Esophagus mucosa (tissue), 1 donor: ENCODE measurements around the gene ANKS1B. TPM values are rescaled to one million over a fixed set of nuclear protein-coding genes. Genes with fewer than 3 reads are reported as not detected.

ENCODE experiments used
- ATAC-seq: fragments of 200-7000 bp; cut with Tn5 transposase; one replicate; pipeline ENCODE4 v1.9.1; 2020
- total RNA-seq: library from RNA; stranded (reverse); gene quantifications from one replicate; pipeline ENCODE4 v1.2.4, GENCODE V29; 2023
- donor health status: DM: yes; HTN: yes; CAD: no.

Gene ANKS1B
- total RNA-seq, 1 donor from 2014 or later = 2.8 TPM

DNA sequence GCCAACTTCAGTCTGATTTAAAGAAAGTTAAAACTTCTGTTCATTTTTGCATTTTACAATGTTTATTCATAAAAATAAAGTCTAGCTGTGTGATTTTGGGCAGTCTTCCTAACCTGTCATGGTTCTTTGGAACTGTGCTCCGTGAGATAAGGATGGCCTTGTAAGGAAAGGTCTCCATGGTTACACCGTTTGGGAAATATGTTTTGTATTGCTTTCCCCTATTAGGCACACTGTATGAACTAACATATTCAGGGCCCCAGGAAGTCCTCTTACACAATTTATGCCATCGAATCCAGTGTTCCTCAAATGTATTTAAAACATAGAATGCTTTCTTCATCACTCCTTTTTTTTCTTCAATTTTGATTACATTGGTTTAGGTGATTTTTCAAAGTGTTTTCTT lies 1285.2 kb downstream of the ANKS1B start:
- no peak for ATAC-seq

DNA sequence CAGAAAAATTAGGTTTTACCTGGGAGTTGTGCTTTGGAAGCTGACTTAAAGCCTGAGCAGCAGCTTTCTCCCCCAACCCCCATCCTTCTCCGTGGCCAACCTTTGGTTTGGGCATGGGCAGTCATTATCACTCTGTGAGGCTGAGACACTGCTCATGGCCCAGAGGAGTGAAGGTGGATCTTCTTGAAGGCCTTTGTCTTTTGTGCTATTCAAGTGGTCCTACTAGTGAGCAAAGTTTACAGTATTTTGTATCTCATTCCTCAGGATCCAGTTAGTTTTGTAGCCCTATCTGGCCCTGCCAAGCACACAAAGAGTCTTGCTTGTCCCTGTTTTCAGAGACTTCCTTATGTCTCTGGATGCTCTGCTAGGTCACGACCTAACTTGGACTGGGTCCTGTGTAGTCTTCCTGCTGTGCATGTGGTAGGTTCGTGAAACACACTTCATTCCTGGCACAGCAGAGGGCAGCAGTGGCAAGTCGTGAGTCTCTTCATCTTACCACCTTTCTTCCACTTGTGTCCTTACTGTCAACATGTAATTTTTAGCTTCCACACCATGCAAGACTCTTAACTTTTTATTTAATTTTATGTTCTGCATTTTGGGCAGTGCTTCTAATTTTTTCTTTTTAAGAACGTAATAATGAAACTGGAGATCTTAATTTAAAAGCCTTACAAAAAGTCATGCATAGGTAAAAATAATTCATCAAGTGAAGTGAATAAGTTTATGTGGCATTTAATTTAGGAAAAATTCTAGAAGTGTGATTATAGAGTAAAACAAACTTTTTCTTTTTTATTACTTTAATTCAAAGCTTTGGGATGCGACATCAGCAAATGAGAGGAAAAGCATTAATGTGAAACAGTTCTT lies 1285.9 kb downstream of the ANKS1B start:
- peak; percentile 80 for ATAC-seq

DNA sequence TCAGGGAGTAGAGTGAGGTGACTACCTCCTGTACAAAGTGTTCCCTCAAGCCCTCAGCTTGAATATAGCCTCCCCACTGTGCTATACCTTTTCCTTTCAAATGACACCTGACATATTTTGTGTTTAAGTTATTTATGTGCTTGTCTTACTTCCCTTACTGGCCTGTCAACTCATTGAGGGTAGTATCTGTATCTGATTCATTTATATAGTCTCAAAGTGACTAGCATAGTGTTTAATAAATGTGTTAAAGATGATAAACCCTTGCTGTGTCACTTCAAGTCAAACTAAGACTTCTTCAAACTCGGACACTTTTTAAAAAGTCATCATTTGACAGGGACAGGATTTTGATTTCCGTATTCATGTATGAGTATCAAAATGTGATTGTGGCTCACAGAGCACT lies 1287.5 kb downstream of the ANKS1B start:
- ATAC-seq = no peak

DNA sequence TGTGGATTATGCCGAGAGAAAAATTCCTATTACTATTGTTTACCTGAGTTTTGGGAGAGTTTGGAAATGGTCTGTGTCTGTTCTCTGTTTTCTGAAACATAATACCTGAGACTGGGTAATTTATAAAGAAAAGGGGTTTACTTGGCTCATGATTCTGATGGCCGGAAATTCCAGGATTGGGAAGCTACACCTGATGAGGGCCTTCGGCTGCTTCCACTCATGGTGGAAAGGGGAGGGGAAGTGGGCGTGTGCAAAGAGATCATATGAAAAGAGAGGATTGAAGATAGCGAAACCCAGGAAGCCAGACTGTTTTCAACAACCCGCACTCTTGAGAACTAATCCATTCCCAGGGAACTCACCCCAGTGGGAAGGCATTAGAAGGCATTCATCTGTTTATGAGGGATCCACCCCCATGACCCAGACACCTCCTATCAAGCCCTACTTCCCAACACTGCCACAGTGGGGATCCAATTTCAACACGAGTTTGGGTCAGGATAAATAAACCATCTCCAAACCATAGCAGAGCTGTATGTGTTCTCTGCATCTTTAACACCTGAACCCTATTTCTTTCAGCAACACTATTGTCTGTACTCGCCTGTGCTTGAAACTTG lies 1288.6 kb downstream of the ANKS1B start:
- no peak for ATAC-seq

DNA sequence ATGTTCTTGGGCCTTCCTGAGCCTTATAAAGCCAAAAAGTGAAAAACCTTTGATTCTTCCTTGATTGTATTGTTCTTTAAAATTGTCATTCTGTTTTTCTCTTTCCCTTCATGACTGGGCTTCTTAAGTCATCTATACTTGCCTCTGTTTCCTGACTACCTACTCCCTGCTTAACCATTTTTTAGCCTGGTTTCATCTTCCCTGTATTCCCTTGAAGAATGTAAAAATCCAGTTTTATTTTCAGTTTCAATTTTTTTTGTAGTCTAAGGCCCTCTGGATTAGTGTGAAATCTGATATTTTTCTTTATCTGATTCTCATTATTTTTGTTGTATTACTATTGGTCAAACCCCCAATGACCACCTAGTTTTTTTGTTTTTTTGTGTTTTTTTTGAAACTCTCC lies 1293.4 kb downstream of the ANKS1B start:
- no peak for ATAC-seq

DNA sequence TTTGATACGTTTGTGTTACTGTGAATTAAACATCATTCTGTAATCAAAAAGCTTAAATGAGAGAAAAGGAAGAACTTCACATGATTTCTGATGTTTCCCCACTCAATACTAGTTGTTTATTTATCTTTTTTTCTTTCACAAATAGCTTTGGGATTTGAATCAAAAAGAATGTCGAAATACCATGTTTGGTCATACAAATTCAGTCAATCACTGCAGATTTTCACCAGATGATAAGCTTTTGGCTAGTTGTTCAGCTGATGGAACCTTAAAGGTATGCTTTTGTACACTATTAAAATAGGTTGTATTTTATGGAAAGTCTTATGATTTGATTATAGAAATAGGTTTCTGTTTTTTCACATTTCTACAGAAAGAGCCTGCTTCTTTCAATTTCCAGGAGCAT lies 1298.1 kb downstream of the ANKS1B start:
- no peak for ATAC-seq

Other genes starting within 250 kb of the ANKS1B start
- gene BLTP3B, start 157.9 kb upstream of the ANKS1B start, total RNA-seq = 13.5 TPM
- gene ACTR6, start 215.9 kb upstream of the ANKS1B start, total RNA-seq = 20.4 TPM